Neural crest cell (in vitro differentiated cells): ENCODE data around the gene KLF1. TPM values are rescaled to one million over a fixed set of nuclear protein-coding genes. Genes with fewer than 3 reads are reported as not detected.
A peak's percentile ranks its signal among the peaks of the same experiment; 100 is the strongest.

Experiments
- DNase-seq: peaks from one replicate; pipeline ENCODE4 v3.0.0; 2021; ENCODE audit warnings: low read depth, mixed read lengths, low spot score
- H3K27ac Mint-ChIP-seq: one replicate; pipeline ENCODE4 v1.8.0; 2021; ENCODE audit warnings: mild to moderate bottlenecking, mixed read lengths; ENCODE audit not compliant: unreplicated experiment
- H3K27me3 Mint-ChIP-seq: 2 replicates; pipeline ENCODE4 v1.8.0; 2021; ENCODE audit warnings: low read depth, mild to moderate bottlenecking, mixed read lengths
- H3K36me3 Mint-ChIP-seq: 2 replicates; pipeline ENCODE4 v1.8.0; 2021; ENCODE audit warnings: low read depth, mild to moderate bottlenecking, mixed read lengths
- H3K4me1 Mint-ChIP-seq: 2 replicates; pipeline ENCODE4 v1.8.0; 2021; ENCODE audit warnings: mixed read lengths
- H3K4me3 Mint-ChIP-seq: one replicate; pipeline ENCODE4 v1.8.0; 2021; ENCODE audit warnings: mild to moderate bottlenecking, mixed read lengths
- H3K9me3 Mint-ChIP-seq: 2 replicates; pipeline ENCODE4 v1.8.0; 2021; ENCODE audit warnings: mixed read lengths
- CTCF ChIP-seq: fragments of 200-600 bp; sonication (generic); conservative IDR thresholded peaks from 2 replicates; pipeline ENCODE4 v1.5.0; 2021; ENCODE audit warnings: antibody characterized with exemption, mild to moderate bottlenecking
- total RNA-seq: library from RNA; stranded (reverse); gene quantifications from 2 replicates; pipeline ENCODE4 v1.2.1, GENCODE V29; 2021

KLF1 gene
- total RNA-seq, 1 donor from 2014 or later: not detected

- Mint-ChIP-seq H3K27ac (no peak overlapping the region), H3K36me3 (no peaks in the 10 kb centered on the region), H3K9me3 (no peaks in the 10 kb centered on the region), H3K4me3 (peak overlapping the region; percentile 9), H3K27me3 (peaks cover 58% of the 10 kb centered on the region), H3K4me1 (peaks cover 25% of the 10 kb centered on the region)
- DNase-seq: no peak
- TF ChIP-seq CTCF: no peak
These were observed 1.1 kb upstream of the KLF1 start for GRCh38 chr19:12888006-12888603.

- Mint-ChIP-seq H3K27ac (no peak overlapping the region), H3K4me1 (peaks cover 24% of the 10 kb centered on the region), H3K36me3 (no peaks in the 10 kb centered on the region)
These were observed 391 bp downstream of the KLF1 start for GRCh38 chr19:12886651-12886968.

GRCh38 chr19:12885749-12886650 is 1.0 kb downstream of the KLF1 start:
- TF ChIP-seq CTCF: no peak
- Mint-ChIP-seq H3K4me1 (peaks cover 19% of the 10 kb centered on the region), H3K36me3 (no peaks in the 10 kb centered on the region), H3K27me3 (peaks cover 73% of the 10 kb centered on the region), H3K4me3 (peak overlapping the region; percentile 69), H3K27ac (no peak overlapping the region), H3K9me3 (no peaks in the 10 kb centered on the region)
- DNase-seq: no peak

More at GRCh38 chr19:12886651-12886968, 391 bp downstream of the KLF1 start:
- H3K4me3 Mint-ChIP-seq: peak overlapping the region; percentile 69
- no peaks in the 10 kb centered on the region for H3K9me3 Mint-ChIP-seq
- no peak for DNase-seq
- peaks cover 70% of the 10 kb centered on the region for H3K27me3 Mint-ChIP-seq
- no peak for TF ChIP-seq CTCF

- no peak overlapping the region for H3K27ac Mint-ChIP-seq
- peak; percentile 59 for TF ChIP-seq CTCF
- DNase-seq: peak; percentile 48
- H3K27me3 Mint-ChIP-seq: peaks cover 76% of the 10 kb centered on the region
- peaks cover 17% of the 10 kb centered on the region for H3K4me1 Mint-ChIP-seq
- H3K9me3 Mint-ChIP-seq: no peaks in the 10 kb centered on the region
- H3K36me3 Mint-ChIP-seq: no peaks in the 10 kb centered on the region
- H3K4me3 Mint-ChIP-seq: peak overlapping the region; percentile 15
These were observed 1.9 kb downstream of the KLF1 start for GRCh38 chr19:12884926-12885748.

- Mint-ChIP-seq H3K4me1 (peaks cover 17% of the 10 kb centered on the region), H3K9me3 (no peaks in the 10 kb centered on the region), H3K27ac (no peak overlapping the region), H3K27me3 (peaks cover 81% of the 10 kb centered on the region), H3K4me3 (no peak overlapping the region), H3K36me3 (no peaks in the 10 kb centered on the region)
- no peak for DNase-seq
- no peak for TF ChIP-seq CTCF
These were observed 2.4 kb downstream of the KLF1 start for GRCh38 chr19:12884627-12884925.
